Putamen (tissue), 1 donor: Measurements from ENCODE around the gene ARL5A.

Source experiments
- DNase-seq: peaks from one replicate; pipeline ENCODE4 v3.0.0-alpha.2; 2016; ENCODE audit warnings: low spot score

ARL5A gene

DNA sequence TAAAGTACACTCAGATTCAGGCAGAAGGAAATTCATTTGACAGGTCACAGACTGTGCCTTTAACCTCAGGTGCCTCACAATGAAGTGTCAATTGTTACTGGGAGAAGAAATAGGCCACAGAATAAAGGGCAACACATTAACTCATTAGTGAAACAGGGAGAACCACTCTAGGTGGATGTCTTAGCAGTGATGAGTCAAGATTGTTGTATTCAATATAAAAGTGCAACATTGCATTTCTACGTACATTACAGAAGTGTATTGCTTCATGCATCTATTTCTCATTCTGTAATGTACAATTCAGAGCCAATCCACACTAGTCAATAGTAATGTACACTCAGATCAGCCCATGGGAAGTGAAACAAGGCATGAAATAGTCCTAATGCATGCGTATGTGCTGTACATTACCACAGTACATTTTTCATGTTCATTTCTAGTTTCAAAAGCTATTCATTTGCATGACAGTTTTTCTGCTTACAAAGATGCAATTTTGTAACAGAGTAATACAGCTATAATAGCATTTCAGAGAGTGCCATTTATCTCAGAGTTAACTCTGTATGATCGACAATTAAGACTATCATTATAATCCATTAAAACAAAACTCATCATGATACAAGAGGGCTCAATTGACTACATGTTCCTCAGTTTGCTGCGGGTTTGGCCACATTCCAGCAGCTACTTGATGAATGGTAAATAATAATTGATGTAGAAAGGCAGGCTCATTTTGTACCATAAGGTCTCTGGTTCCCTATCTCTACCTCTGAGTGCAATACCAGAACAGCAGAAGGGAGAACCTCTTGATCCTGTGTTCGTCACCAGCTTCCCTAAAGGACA, 12.2 kb upstream of the ARL5A start:
- no peak for DNase-seq

DNA sequence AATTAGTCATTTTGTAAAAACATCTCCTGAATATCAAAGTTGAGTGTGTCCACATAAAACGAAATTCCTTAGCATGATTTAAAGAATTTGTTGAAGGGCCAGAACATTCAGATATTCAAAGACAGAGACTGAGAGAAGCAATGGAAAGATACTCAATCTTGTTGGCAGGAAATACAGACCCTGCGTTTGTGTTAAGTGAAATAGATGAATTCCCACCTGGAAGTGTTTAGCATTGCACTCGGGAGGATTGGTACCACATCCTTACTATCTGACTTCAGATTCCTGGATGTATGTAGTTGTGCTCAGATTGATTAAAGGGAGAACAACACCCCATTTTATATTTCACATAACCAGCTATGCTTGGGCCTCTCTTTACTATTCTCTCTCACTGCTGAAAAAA, 9.7 kb upstream of the ARL5A start:
- no peak for DNase-seq

DNA sequence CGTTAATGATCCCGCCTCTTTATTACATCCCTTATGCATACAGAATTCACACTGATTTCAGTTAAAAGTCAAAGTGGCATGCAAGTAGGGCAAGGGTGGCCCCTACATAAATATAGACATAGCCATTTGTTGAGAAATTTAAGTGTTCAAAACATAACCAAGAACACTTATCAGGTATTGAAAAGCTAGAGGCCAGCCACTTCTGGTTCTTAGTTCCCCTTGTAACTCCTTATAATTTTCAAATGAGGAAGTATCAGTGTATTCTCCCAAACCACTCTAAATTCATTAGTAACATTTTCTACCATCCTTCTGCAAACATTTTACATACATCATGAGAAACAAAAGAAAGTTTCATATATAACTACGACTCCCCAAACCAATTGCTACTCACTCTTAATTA, 5.8 kb upstream of the ARL5A start:
- DNase-seq: no peak

DNA sequence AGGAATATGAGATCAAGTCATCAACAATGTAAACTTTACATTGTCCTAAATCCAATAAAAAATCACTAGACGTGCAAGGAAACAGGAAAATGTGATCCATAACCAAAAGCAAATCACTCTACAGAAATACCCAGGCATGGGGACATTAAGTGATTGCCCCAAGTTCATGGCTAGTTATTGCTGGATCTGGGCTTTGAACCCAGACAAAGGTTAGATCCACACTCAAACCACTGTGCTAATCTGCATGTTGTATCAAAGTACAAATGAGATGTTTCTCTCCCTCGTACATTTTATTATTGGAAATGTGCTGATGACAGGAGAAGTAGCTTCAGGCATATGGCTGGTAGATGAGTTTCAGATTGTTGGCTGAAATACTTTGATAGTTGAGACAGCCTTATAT, 2.7 kb upstream of the ARL5A start:
- no peak for DNase-seq

DNA sequence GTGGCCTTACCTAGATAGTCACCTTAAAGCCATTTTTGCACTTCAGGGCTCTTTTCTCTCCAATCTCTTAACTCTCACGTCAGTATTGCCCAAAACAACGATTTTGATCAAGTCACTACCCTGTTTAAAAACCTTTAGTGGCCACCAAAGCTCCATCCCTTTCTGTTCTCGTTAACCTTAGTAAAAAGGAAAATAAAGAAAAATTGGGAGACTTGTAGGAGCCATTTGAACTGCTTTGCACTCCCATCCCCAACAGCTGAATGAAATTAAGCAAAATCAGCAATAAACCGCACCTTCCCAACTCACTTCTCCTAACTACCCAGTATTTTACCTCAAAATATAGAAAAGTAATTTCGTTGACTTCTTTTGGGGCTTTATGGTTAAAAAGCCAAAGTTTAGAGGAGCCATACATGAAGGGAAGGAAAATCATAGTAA, 686 bp upstream of the ARL5A start:
- DNase-seq: no peak

DNA sequence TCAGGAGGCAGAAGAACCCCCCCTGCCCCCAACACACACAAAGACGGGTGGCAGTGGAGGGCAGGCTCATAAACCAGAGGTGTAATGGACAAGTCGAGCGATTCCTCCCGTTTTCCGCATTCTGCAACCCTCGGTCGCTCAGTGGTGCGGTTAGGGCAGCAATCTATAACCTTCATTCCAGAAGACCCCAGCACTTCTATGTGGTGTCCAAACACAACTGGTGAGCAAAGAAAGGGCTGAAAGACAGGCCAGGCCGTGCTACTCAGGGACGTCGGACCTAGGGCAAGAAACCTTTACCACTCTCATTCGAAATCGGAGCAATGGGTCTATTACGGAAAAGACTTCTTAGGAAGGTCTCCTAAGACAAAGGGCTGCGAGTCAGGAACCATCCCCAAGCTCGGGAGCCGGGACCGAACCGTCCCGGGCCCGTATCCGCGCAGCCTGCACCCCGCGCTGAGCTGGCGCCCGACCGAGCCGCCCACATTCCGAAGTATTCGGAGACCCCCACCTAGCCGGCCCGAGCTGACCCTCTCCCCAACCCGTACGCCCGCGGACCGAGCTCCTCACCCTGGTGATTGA, 568 bp downstream of the ARL5A start:
- DNase-seq: no peak

DNA sequence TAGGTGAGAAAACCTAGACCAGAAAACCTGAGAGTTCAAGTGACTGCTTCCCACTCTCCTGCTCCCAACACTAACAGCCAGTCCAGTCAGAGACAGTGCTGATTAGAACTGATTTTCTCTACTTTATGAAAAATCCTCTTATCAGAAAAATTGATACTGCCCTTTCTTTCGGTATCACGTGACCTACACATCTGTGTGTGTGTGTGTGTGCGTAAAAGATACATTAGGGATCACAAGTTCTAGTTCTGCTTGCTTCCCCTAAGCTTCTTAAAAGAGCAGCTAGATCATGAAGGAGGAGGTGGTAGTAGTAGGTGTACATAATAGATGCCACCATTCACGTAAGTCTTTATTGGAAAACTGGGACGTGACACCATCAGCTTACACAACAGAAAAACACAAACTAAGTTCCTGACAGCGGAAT, 1.5 kb downstream of the ARL5A start:
- peak; percentile 25 for DNase-seq

DNA sequence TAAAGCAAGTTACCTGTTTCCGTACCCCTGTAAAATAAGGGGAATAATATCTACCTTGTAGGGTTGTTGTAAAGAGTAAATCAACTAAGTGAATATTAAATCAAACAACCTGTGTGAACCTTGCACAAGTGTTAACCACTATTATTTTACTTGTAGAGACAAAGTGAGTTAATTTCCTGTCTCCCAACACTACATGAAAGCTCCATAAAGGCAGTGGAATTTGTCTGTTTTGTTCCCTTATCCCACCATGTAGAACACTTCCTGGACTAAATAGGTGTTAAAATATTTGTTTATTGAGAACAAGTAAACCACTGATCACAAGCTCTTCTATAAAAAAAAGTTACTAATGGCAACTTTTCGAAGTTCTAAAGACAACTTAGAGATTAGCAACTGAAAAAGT, 3.3 kb downstream of the ARL5A start:
- no peak for DNase-seq

DNA sequence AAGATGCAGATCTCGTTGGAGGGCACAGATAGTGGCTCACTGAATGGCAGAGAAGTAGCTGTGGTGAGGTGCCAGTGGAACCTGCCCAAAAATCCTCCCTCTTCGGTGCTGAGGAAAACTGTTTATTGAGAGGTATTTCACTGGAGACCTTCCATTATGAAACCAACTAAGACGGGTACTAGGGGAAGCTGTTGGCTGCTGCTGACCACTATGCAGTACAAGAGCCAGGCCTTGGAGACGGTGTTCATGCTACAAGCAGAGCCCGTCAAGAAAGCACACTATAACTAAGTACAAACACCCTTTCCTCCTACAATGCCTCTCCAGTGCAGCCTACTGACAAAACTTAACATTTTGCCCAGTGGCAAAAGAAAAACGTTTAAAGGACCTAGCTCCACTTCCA, 4.6 kb downstream of the ARL5A start:
- DNase-seq: no peak

DNA sequence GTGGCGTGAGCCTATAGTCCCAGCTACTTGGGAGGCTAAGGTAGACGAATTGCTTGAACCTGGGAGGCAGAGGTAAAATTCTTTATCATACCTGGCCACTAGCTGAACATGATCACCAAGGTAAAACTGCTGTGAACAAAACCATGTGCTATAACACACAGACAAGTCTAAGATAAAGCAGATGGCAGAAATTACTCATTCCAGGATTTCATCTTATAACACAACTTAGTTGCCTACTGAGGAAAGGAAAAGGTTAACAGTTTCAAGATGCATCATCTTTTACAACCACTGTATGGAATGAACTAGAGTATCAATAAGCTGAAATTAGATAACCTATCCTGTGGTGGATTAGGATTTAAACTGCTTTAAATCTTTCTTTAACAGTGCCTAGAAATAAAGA, 8.3 kb downstream of the ARL5A start:
- DNase-seq: no peak

DNA sequence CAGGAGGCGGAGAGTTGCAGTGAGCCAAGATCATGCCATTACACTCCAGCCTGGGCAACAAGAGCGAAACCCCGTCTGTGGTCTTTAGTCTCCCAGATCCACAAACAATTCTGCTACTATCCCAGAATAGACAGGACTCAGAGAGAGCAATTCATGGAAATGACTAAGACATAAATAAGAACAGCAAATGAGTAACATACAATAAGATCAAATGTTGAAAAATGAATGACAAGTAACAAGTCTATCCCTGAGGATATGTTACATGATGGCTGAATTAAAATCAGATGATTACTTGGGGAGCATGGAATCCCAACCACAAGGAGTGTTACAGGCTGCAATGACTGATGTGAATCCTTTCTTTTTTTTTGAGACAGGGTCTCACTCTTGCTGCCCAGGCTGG, 10.3 kb downstream of the ARL5A start:
- DNase-seq: no peak

DNA sequence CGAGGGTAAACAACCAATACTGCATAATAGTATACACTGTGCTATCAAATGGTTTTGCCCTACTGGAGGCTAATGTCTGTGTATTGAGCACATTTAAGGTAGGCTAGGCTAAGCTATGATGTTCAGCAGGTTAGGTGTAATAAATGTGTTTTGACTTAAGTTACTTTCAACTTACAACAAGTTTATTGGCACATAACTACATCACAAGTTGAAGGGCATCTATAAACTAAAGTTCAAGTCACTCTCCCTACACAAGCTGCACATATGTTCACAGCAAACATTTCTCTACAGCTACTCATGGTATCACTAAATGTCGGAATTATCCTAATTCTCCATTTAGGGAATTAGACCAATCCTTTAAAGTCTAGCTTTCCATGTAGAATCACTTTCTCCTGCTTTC, 11.4 kb downstream of the ARL5A start:
- DNase-seq: no peak

DNA sequence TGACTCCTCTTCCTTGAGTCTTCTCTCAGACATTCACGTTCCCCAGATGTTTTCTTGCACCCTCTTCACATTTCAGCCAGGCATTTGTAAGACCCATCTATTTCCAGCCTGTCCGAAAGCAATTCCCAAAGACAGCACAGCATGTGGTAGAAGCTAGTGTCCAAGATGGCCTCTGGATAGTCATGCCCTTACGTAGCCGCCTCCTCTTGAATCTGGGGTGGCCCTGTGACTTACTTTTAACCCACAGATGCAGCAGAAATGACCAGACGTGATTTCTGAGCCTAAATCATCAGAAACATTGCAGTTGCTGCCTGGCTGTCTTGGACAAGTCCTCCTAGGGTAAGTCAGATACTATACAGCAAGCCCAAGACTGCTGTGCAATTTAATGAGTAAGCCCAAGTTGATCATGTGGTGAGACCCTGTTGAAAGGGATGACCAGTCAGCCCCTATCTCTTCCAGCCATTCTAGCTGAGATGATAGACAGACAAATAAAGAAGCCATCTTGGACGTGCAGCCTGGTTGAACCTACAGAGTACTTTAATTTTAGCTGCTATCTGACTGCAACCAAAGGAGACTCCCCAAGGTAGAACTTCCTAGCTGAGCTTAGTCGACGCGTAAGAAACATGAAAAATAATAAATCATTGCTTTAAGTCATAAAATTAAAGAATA, 12.3 kb downstream of the ARL5A start:
- no peak for DNase-seq

DNA sequence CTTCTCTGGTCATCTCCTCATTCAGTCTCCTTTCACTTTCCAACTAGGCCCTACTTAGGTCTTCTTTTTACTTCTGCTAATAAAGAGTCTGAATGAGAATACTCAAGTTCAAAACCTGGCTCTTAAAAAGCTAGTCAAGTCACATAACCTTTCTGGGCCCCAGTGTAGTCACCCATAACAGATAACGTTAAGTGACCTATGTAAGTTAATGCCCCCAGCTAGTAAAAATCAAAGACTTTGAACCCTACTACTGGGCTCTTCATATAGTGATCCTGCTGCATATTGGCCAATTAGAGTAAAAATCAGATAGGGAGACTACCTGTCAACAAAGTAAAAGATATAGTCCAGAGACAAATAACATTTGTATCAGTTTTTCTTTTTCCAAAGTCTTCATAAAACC, 17.7 kb downstream of the ARL5A start:
- DNase-seq: no peak

DNA sequence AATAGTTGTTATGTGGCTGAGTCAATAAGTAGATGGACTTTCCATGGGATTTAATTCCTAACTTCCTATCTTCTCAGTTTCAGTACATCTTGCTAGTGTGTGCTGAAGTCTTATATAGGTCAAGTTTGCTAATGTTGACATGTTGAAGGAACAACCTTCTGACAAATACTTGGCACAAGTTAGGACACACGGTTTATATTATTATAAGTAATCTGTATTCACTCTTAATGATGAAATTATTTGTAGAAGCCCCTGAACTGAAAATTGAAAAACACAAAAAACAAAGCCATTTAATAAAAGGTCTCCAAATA, 19.2 kb downstream of the ARL5A start:
- no peak for DNase-seq

DNA sequence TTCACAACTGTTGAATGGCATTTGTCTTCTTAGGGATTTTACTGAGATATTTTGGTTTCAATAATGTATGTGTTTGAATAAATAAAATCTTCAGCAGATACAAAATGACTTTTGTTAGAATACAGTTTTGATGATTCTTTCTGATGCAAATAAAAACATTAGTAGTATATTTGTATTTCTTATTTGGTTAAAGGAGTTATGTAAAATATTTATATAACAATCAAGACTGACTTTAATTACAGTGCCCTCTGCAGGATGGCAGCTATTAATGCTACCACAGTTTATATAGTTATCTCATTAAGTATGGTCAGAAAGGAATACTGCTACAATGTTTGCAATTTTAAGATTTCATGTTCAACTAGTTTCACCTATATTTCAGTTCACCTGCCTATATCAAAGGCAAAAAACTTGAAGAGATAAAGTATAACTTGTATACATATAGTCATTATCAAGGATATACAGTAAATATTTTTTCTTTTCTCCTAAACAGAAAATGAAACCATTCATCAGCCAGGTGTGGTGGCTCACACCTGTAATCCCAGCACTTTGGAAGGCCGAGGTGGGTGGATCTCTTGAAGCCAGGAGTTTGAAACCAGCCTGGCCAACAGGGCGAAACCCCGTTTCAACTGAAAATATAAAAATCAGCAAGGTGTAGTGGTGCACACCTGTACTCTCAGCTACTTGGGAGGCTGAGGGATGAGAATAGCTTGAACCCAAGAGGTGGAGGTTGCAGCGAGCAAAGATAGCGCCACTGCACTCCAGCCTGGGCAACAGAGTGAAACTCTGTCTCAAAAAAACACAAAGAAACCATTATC, 19.8 kb downstream of the ARL5A start:
- no peak for DNase-seq

DNA sequence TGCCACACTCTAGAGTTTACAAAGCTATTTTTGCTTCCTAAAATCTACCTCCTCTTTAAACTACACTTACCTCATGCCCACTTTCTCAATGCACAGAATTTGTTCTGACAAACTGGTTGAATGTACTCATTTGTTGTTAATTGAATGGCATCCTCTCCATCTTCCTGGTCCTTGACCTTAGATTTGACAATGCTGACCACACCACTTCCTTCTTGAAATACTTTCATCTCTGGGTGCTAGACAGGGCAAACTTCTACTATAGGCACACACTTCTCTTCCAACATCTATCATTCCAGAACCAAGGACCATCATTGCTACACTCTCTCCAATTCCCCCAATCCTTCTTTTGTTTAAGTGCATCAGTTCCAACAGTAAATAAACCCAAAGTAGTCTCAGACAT, 22.3 kb downstream of the ARL5A start:
- DNase-seq: no peak

DNA sequence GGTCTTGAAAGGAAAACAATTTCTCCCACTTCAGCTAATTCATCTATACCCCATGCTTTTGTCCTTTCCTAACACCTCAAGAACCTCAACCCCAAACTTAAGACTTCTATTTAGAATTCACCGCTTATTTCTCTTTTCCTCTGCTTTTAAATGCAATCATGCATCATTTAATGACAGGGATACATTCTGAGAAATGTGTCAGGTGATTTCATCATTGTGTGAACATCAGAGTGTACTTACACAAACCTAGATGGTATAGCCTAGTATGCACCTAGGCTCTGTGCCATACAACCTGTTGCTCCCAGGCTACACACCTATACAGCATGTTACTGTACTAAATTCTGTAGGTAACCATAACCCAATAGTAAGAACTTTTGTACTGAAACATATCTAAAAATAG, 22.9 kb downstream of the ARL5A start:
- DNase-seq: no peak

DNA sequence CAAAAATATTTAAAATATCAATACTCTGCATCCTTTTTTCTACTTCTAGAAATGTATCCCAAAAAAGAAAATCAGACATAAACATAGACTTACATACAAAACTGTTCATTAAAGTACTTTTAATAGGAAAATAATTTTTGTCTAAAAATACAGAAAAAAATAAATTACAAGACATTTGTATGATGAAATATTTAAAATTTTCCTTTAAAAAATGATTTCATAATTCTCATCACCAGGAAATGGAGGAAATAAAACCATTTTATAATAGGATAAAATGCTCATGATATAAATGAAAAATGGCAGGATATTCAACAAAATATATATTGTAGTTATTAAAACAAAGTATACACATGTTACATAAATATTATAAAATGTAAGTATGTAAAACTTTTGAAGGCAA, 24.4 kb downstream of the ARL5A start:
- no peak for DNase-seq

DNA sequence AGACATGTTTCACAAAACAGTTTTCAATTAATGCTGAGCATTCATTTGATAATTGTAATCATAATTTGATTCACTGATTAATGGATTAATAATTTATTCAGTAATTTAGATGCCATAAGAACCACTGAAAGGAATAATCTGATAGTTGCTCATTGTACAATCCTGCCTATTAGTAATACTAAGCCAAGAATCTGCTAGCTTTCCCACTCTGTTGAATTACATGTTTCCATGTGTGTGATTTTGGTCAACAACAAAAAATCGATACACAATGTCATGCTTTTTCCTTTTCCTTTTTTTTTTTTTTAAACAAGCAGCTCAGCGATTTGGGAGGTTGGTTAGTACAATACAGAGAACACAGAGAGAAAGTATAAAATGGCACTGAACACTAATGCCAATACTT, 25.9 kb downstream of the ARL5A start:
- no peak for DNase-seq

DNA sequence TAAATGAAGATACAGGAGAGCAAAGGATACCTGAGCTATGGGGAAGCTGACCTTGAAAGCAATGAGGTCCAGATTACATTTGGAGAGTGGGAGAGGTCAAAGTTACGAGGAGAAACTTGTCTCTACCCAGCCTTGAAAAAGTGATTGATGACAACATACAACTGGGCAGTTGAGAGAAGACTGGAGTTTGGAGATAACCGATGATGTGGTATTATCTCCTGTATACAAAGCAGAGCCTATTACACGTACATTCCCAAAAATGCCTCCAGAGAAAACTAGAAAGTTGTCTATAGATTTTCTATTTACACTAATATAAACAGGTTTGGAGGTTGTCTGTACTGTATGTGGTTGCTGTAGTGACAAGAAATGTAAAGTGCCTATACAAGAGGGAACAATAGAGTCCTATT, 28.3 kb downstream of the ARL5A start:
- no peak for DNase-seq

DNA sequence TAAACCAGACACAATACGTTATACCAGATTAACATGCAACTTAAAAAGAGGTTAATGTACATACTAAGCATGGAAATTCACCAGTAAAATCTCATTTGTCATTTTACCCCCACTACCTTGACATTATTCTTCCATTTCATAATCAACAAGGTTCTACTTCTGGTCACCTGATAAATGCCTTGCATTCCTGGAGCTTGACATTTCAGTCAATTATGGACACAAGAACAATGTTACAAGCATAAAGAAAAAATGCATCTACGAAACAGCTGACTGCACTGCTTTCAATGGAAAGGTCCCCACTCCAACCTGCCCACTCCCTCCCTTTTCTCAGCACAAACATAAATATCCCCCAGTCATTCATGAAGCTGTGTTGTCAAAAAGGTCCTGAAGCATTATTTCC, 31.4 kb downstream of the ARL5A start:
- no peak for DNase-seq
